Panc1 (cell line): ENCODE data around the gene MOB2. TPM values are rescaled to one million over a fixed set of nuclear protein-coding genes. Genes with fewer than 3 reads are reported as not detected.

Experiments used
- ATAC-seq: fragments of 200-7000 bp; cut with Tn5 transposase; 2 replicates; pipeline ENCODE4 v1.9.1; 2020; ENCODE audit warnings: mild to moderate bottlenecking, moderate library complexity
- BruUV-seq: library from RNA; stranded (reverse); fragments of 400-500 nt; replicated peaks from 2 replicates; lab custom pipeline; 2021; lab: Mats Ljungman, UMichigan
- CTCF ChIA-PET: fragments of 300-600 bp; sonication (Branson Sonifier 250); formaldehyde crosslinking; loops from one replicate; lab custom pipeline; 2022; ENCODE audit warnings: antibody characterized with exemption; lab: Charles Lee
- POLR2A ChIA-PET: fragments of 300-600 bp; sonication (Branson Sonifier 250); formaldehyde crosslinking; loops from one replicate; lab custom pipeline; 2022; ENCODE audit warnings: antibody characterized with exemption; lab: Charles Lee
- DNase-seq: peaks from one replicate; pipeline ENCODE4 v3.0.0-alpha.2; 2010; ENCODE audit warnings: low read depth, low spot score
- H3K27ac ChIP-seq: 2 replicates; pipeline ENCODE4 v1.5.1; 2011; ENCODE audit warnings: mild to moderate bottlenecking, low read length, inconsistent platforms
- H3K27me3 ChIP-seq: fragments of 200-500 bp; sonication (Bioruptor generic); 2 replicates; pipeline ENCODE4 v1.6.0; 2014; ENCODE audit warnings: low read length, inconsistent platforms; ENCODE audit not compliant: control insufficient read depth, insufficient read depth
- H3K36me3 ChIP-seq: fragments of 200-500 bp; sonication (Bioruptor generic); 2 replicates; pipeline ENCODE4 v1.5.1; 2014; ENCODE audit warnings: inconsistent platforms, mild to moderate bottlenecking, low read length, moderate library complexity; ENCODE audit not compliant: control insufficient read depth, insufficient read depth
- H3K4me1 ChIP-seq: 2 replicates; pipeline ENCODE4 v1.5.1; 2011; ENCODE audit warnings: inconsistent platforms, mild to moderate bottlenecking, low read length, moderate library complexity; ENCODE audit not compliant: control insufficient read depth, insufficient read depth
- H3K4me3 ChIP-seq, 2 experiments: 2 replicates each; pipeline ENCODE4 v1.5.1; 2011 to 2012; ENCODE audit warnings: low read depth in 2 of 2, low read length in 2 of 2, mild to moderate bottlenecking in 2 of 2, inconsistent platforms in 1 of 2, moderate library complexity in 1 of 2
- H3K9me3 ChIP-seq: fragments of 200-500 bp; sonication (Bioruptor generic); 2 replicates; pipeline ENCODE4 v1.5.1; 2014; ENCODE audit warnings: low read depth, mild to moderate bottlenecking, inconsistent platforms, low read length, moderate library complexity; ENCODE audit not compliant: control insufficient read depth, insufficient read depth
- CTCF ChIP-seq: fragments of 450-650 bp; IDR thresholded peaks from 2 replicates; pipeline ENCODE4 v1.5.1; 2017; ENCODE audit warnings: mild to moderate bottlenecking
- POLR2AphosphoS5 ChIP-seq: IDR thresholded peaks from 2 replicates; pipeline ENCODE4 v1.6.1; 2012; ENCODE audit warnings: mild to moderate bottlenecking, low read depth, low read length, moderate library complexity
- REST ChIP-seq, 2 experiments: IDR thresholded peaks; 2 replicates each; pipeline ENCODE4 v1.6.1; 2011 to 2012; ENCODE audit warnings: low read depth in 2 of 2, control low read depth in 1 of 2, low read length in 1 of 2, mild to moderate bottlenecking in 1 of 2, moderate library complexity in 1 of 2; ENCODE audit not compliant: insufficient read depth in 1 of 2
- SIN3A ChIP-seq: IDR thresholded peaks from 2 replicates; pipeline ENCODE4 v1.6.1; 2012; ENCODE audit warnings: low read depth, mild to moderate bottlenecking, low read length, moderate library complexity, borderline replicate concordance; ENCODE audit not compliant: insufficient read depth
- TCF7L2 ChIP-seq: IDR thresholded peaks from 2 replicates; pipeline ENCODE4 v1.6.1; 2011; ENCODE audit warnings: mild to moderate bottlenecking, low read depth, low read length, inconsistent platforms
- in situ Hi-C: cut with HindIII; loops from 2 replicates; pipeline ENCODE4 v1.10.0; 2016; ENCODE audit warnings: low sequenced_read_pairs, low pct_unique_long_range_greater_than_20kb
- intact Hi-C: fragments of 100-400 bp; cut with micrococcal nuclease; formaldehyde crosslinking; loops from one replicate; pipeline ENCODE4 v1.10.0; 2022; ENCODE audit not compliant: unreplicated experiment
- total RNA-seq: library from RNA; stranded (reverse); gene quantifications from one replicate; pipeline ENCODE4 v1.2.1, GENCODE V29; 2021; ENCODE audit not compliant: unreplicated experiment

MOB2 gene
- total RNA-seq, 1 experiment from 2014 or later = 51.2 TPM

GRCh38 chr11:1444321-1444720 is 42.3 kb downstream of the MOB2 start:
- Histone ChIP-seq H3K4me1 (peaks cover 9% of the 10 kb centered on the region), H3K27me3 (no peaks in the 10 kb centered on the region), H3K4me3 (no peak overlapping the region), H3K36me3 (no peaks in the 10 kb centered on the region), H3K27ac (no peak overlapping the region), H3K9me3 (no peaks in the 10 kb centered on the region)
- DNase-seq (no peak), ATAC-seq (no peak)
- ChIA-PET CTCF (no interaction called here), POLR2A (interaction anchor here (0.5 kb wide), 1 partner anchor 578 kb away, joined by 13 read pairs; no protein-coding TSS in a partner anchor)
- BruUV-seq = no TSS peak
- no peak for TF ChIP-seq POLR2AphosphoS5
- intact Hi-C loops (no loop called here), in situ Hi-C loops (no loop called here)

- H3K27ac ChIP-seq = no peak overlapping the region
- ChIA-PET POLR2A (interaction anchor here (0.5 kb wide), 1 partner anchor 578 kb away, joined by 13 read pairs; no protein-coding TSS in a partner anchor), CTCF (no interaction called here)
- intact Hi-C loops = no loop called here
- DNase-seq = no peak
- in situ Hi-C loops = no loop called here
- BruUV-seq = no TSS peak
- H3K4me3 ChIP-seq = no peak overlapping the region
- H3K27me3 ChIP-seq = no peaks in the 10 kb centered on the region
- no peaks in the 10 kb centered on the region for H3K36me3 ChIP-seq
- TF ChIP-seq POLR2AphosphoS5 (no peak), SIN3A (no peak), REST (IDR thresholded peaks at IDR 0.05; ENCODE audit: insufficient read depth in 1 of 2, low read depth in 2 of 2, low read length in 1 of 2) (no peak; a peak in 1 of 4 replicates), CTCF (no peak), TCF7L2 (no peak)
- H3K4me1 ChIP-seq = peaks cover 13% of the 10 kb centered on the region
- H3K9me3 ChIP-seq = no peaks in the 10 kb centered on the region
- ATAC-seq = no peak
These were observed 42.8 kb downstream of the MOB2 start for GRCh38 chr11:1443737-1444136.

- no peaks in the 10 kb centered on the region for H3K27me3 ChIP-seq
- no peaks in the 10 kb centered on the region for H3K36me3 ChIP-seq
- no peak for ATAC-seq
- H3K9me3 ChIP-seq = no peaks in the 10 kb centered on the region
- no peak for DNase-seq
- POLR2A ChIA-PET = no interaction called here
- intact Hi-C loops (no loop called here), in situ Hi-C loops (no loop called here)
- TF ChIP-seq TCF7L2 (no peak), POLR2AphosphoS5 (no peak), REST (IDR thresholded peaks at IDR 0.05; ENCODE audit: insufficient read depth in 1 of 2, low read depth in 2 of 2, low read length in 1 of 2) (no peak), SIN3A (no peak), CTCF (no peak)
- CTCF ChIA-PET = no interaction called here
- no peak overlapping the region for H3K4me3 ChIP-seq
- BruUV-seq = no TSS peak
- no peak overlapping the region for H3K27ac ChIP-seq
- H3K4me1 ChIP-seq = peaks cover 22% of the 10 kb centered on the region
These were observed 43.7 kb downstream of the MOB2 start for GRCh38 chr11:1442807-1443366.
